HepG2 (cell line): ENCODE results near the gene SPATA21. TPM values are rescaled to one million over a fixed set of nuclear protein-coding genes. Genes with fewer than 3 reads are reported as not detected.

ENCODE experiments used
- ATAC-seq: fragments of 200-7000 bp; cut with Tn5 transposase; 3 replicates; pipeline ENCODE4 v1.9.1; 2020; ENCODE audit warnings: mild to moderate bottlenecking, moderate library complexity
- BruUV-seq: library from RNA; stranded (reverse); fragments of 400-500 nt; replicated peaks from 2 replicates; lab custom pipeline; 2021; lab: Mats Ljungman, UMichigan
- CTCF ChIA-PET: fragments of 300-600 bp; formaldehyde crosslinking; extraction: SDS; loops from one replicate; lab custom pipeline; 2021; ENCODE audit warnings: low total read pairs, inconsistent platforms, low intra/inter-chr PET ratio; lab: Yijun Ruan, JAX
- POLR2A ChIA-PET: fragments of 350-600 bp; sonication (Branson Sonifier 250); formaldehyde crosslinking; loops from one replicate; lab custom pipeline; 2020; ENCODE audit warnings: antibody characterized with exemption, inconsistent platforms; lab: Yijun Ruan, JAX
- DNase-seq: peaks from one replicate; pipeline ENCODE4 v3.0.0-alpha.2; 2015; ENCODE audit warnings: low spot score
- FAIRE-seq: peaks from 3 replicates; lab custom pipeline; 2011; peaks lifted over from hg19 to GRCh38; lab: Jason Lieb, UNC
- H2AFZ ChIP-seq: one replicate; pipeline ENCODE4 v1.6.1; 2011; ENCODE audit warnings: low read length, inconsistent platforms
- H3K27ac ChIP-seq: fragments of 300-600 bp; 3 replicates; pipeline ENCODE4 v1.8.0; 2011; ENCODE audit warnings: mixed run types, mild to moderate bottlenecking, mixed read lengths, low read length, inconsistent platforms; ENCODE audit not compliant: insufficient read depth; ENCODE audit errors: extremely low read length
- H3K27me3 ChIP-seq, 2 experiments: fragments of 200-600 bp in 1 of 2; 2 replicates in 1 of 2; 3 replicates in 1 of 2; pipeline versions ENCODE4 v1.6.0 to v1.8.0; 2011; ENCODE audit warnings: low read length in 2 of 2, mild to moderate bottlenecking in 2 of 2, moderate library complexity in 2 of 2, inconsistent platforms in 1 of 2; ENCODE audit not compliant: insufficient read depth in 2 of 2, control insufficient read depth in 1 of 2
- H3K36me3 ChIP-seq, 2 experiments: fragments of 200-600 bp in 1 of 2; replicated peaks in 1 of 2; 2 replicates in 1 of 2; 3 replicates in 1 of 2; pipeline versions ENCODE4 v1.5.1 to v1.8.0; 2011; ENCODE audit warnings: low read length in 2 of 2, inconsistent platforms in 1 of 2; ENCODE audit not compliant: insufficient read depth in 2 of 2, control insufficient read depth in 1 of 2
- H3K4me1 ChIP-seq: 2 replicates; pipeline ENCODE4 v1.5.1; 2012; ENCODE audit warnings: low read length, inconsistent platforms; ENCODE audit not compliant: insufficient read depth
- H3K4me2 ChIP-seq: 2 replicates; pipeline ENCODE4 v1.6.0; 2011; ENCODE audit warnings: low read depth, low read length, inconsistent platforms
- H3K4me3 ChIP-seq, 3 experiments: fragments of 200-600 bp in 1 of 3; sonication (generic), shearing (Covaris generic) in 1 of 3; replicated peaks in 1 of 3; 2 replicates each; pipeline ENCODE4 v1.5.1; 2011 to 2016; ENCODE audit warnings: low read length in 3 of 3, inconsistent platforms in 2 of 3, low read depth in 2 of 3, mild to moderate bottlenecking in 2 of 3, control low read depth in 1 of 3, mixed read lengths in 1 of 3; ENCODE audit not compliant: insufficient read depth in 1 of 3
- H3K79me2 ChIP-seq: one replicate; pipeline ENCODE4 v1.6.1; 2011; ENCODE audit warnings: low read length, inconsistent platforms; ENCODE audit not compliant: insufficient read depth
- H3K9ac ChIP-seq: 2 replicates; pipeline ENCODE4 v1.6.0; 2011; ENCODE audit warnings: mild to moderate bottlenecking, low read depth, low read length, inconsistent platforms; ENCODE audit not compliant: insufficient read depth
- H3K9me3 ChIP-seq: 2 replicates; pipeline ENCODE4 v1.5.1; 2012; ENCODE audit warnings: mild to moderate bottlenecking, low read length
- H4K20me1 ChIP-seq: 2 replicates; pipeline ENCODE4 v1.6.0; 2011; ENCODE audit warnings: inconsistent platforms, mild to moderate bottlenecking, low read length, moderate library complexity; ENCODE audit not compliant: insufficient read depth
- BCL3 ChIP-seq: sonication (generic); formaldehyde crosslinking; IDR thresholded peaks from 2 replicates; pipeline ENCODE4 v1.5.1; 2020; ENCODE audit warnings: mild to moderate bottlenecking, missing genetic modification reagents, moderate library complexity
- BCLAF1 ChIP-seq: fragments of 450-650 bp; IDR thresholded peaks from 2 replicates; pipeline ENCODE4 v1.6.1; 2017; ENCODE audit warnings: mild to moderate bottlenecking
- E2F2 ChIP-seq: sonication (generic); formaldehyde crosslinking; IDR thresholded peaks from 2 replicates; pipeline ENCODE4 v1.4.0; 2020; ENCODE audit warnings: missing genetic modification reagents, borderline replicate concordance
- GLMP ChIP-seq: sonication (generic); formaldehyde crosslinking; IDR thresholded peaks from 2 replicates; pipeline ENCODE4 v1.9.0; 2021; ENCODE audit warnings: missing genetic modification reagents, mild to moderate bottlenecking, borderline replicate concordance
- HDAC1 ChIP-seq: sonication (generic); formaldehyde crosslinking; IDR thresholded peaks from 2 replicates; pipeline ENCODE4 v1.5.1; 2020; ENCODE audit warnings: mild to moderate bottlenecking, missing genetic modification reagents
- HNF1B ChIP-seq: sonication (generic); formaldehyde crosslinking; IDR thresholded peaks from 2 replicates; pipeline ENCODE4 v1.5.1; 2020; ENCODE audit warnings: mild to moderate bottlenecking, moderate library complexity, missing genetic modification reagents
- IKZF5 ChIP-seq: IDR thresholded peaks from 2 replicates; pipeline ENCODE4 v1.6.1; 2018; ENCODE audit warnings: missing genetic modification reagents, mild to moderate bottlenecking, missing compliant biosample characterization
- U2AF2 ChIP-seq: fragments of 200-400 bp; formaldehyde crosslinking; IDR thresholded peaks from 2 replicates; pipeline ENCODE4 v1.6.1; 2017; ENCODE audit warnings: low read depth, mild to moderate bottlenecking, low read length
- ZBTB7B ChIP-seq: sonication (generic); formaldehyde crosslinking; IDR thresholded peaks from 2 replicates; pipeline ENCODE4 v1.4.0; 2020; ENCODE audit warnings: missing genetic modification reagents
- ZFAT ChIP-seq: sonication (generic); formaldehyde crosslinking; conservative IDR thresholded peaks from 2 replicates; pipeline ENCODE4 v1.8.1; 2023; ENCODE audit warnings: missing genetic modification reagents, inconsistent platforms
- ZNF354B ChIP-seq: sonication (generic); formaldehyde crosslinking; IDR thresholded peaks from 2 replicates; pipeline ENCODE4 v1.8.0; 2022; ENCODE audit warnings: mild to moderate bottlenecking, missing genetic modification reagents
- ZNF556 ChIP-seq: sonication (generic); formaldehyde crosslinking; IDR thresholded peaks from 2 replicates; pipeline ENCODE4 v1.4.0; 2020; ENCODE audit warnings: mild to moderate bottlenecking, missing genetic modification reagents, borderline replicate concordance
- ZNF589 ChIP-seq: sonication (generic); formaldehyde crosslinking; conservative IDR thresholded peaks from 2 replicates; pipeline ENCODE4 v1.8.0; 2022; ENCODE audit warnings: mild to moderate bottlenecking, moderate library complexity, missing genetic modification reagents
- ZNF597 ChIP-seq: sonication (generic); formaldehyde crosslinking; IDR thresholded peaks from 2 replicates; pipeline ENCODE4 v1.5.0; 2020; ENCODE audit warnings: missing genetic modification reagents
- WGBS: methylation state at CpG from one replicate; pipeline ENCODE4 v1.1.6; 2017; ENCODE audit warnings: low lambda C conversion rate; 5-methylcytosine and 5-hydroxymethylcytosine counted together
- in situ Hi-C: cut with HindIII; loops from 2 replicates; pipeline ENCODE4 v1.10.0; 2017; ENCODE audit warnings: low pct_unique_long_range_greater_than_20kb; ENCODE audit not compliant: extremely low pct_ligation_motif_present
- intact Hi-C: fragments of 100-400 bp; cut with micrococcal nuclease; formaldehyde crosslinking; loops from one replicate; pipeline ENCODE4 v1.10.0; 2022; ENCODE audit not compliant: unreplicated experiment
- polyA plus RNA-seq, 8 experiments: library from polyadenylated mRNA; depleted of rRNA in 3 of 8; stranded (reverse) in 7 of 8; unstranded in 1 of 8; fragments of >200 nt; fragmentation: Illumina TruSeq in 4 of 8; extraction: Trizol in 4 of 8; gene quantifications; 2 replicates each; pipeline versions ENCODE4 v1.2.1 to v1.2.3, GENCODE V29; 2011 to 2016; ENCODE audit warnings: low read depth in 4 of 8, missing spikeins in 1 of 8, mixed read lengths in 1 of 8; ENCODE audit not compliant: insufficient read depth in 1 of 8
- total RNA-seq, 5 experiments: library from RNA; depleted of rRNA; stranded (reverse); fragments of >200 nt; fragmentation: Illumina TruSeq; extraction: Trizol; gene quantifications; 2 replicates each; pipeline ENCODE4 v1.2.3, GENCODE V29; 2016; ENCODE audit warnings: low read depth in 1 of 5

The SPATA21 gene
- total and polyA plus RNA-seq, 2 of the 13 experiments (the other 11 are each of a cell fraction or from before 2014, with no cell fraction given), result 0.80 to 1.4 TPM

- no peaks in the 10 kb centered on the region for H3K36me3 ChIP-seq
- H3K27me3 ChIP-seq, result no peaks in the 10 kb centered on the region; a peak in 1 of 5 replicates
- in situ Hi-C loops (no loop called here), intact Hi-C loops (no loop called here)
- ChIA-PET POLR2A (no interaction called here), CTCF (no interaction called here)
- no peak overlapping the region for H3K9ac ChIP-seq
- no peak overlapping the region for H2AFZ ChIP-seq
- 80% methylated on average over 8 of the region's 9 CpGs for WGBS
- no peak for FAIRE-seq
- ATAC-seq, result no peak
- no peak overlapping the region for H3K27ac ChIP-seq
- H3K4me1 ChIP-seq, result peaks cover 22% of the 10 kb centered on the region
- no peak overlapping the region for H3K4me2 ChIP-seq
- H3K79me2 ChIP-seq, result no peaks in the 10 kb centered on the region
- no peaks in the 10 kb centered on the region for H4K20me1 ChIP-seq
- no peaks in the 10 kb centered on the region for H3K9me3 ChIP-seq
- no TSS peak for BruUV-seq
- H3K4me3 ChIP-seq, result no peak overlapping the region
- DNase-seq, result no peak
- TF ChIP-seq ZNF597 (CRISPR knock-in tag) (no peak), ZNF589 (CRISPR knock-in tag) (no peak), BCLAF1 (no peak), ZBTB7B (CRISPR knock-in tag) (no peak), BCL3 (CRISPR knock-in tag) (no peak), ZNF556 (CRISPR knock-in tag) (no peak), IKZF5 (CRISPR knock-in tag) (no peak), HNF1B (no peak), ZNF354B (CRISPR knock-in tag) (no peak), HDAC1 (CRISPR knock-in tag) (no peak), U2AF2 (no peak), ZFAT (CRISPR knock-in tag) (no peak), E2F2 (CRISPR knock-in tag) (no peak), GLMP (CRISPR knock-in tag) (no peak)
These were observed 30.4 kb downstream of the SPATA21 start for GRCh38 chr1:16406868-16407267.
